Activated CD4-positive, alpha-beta T cell treated with anti-CD3 and anti-CD28 coated beads, Interleukin-2, amount 50 U/mL, for 1 hour (primary cell): ENCODE measurements around the gene PPIF.

Source experiments
- DNase-seq: peaks from one replicate; pipeline ENCODE4 v3.0.0-alpha.2; 2020

The PPIF gene

GRCh38 chr10:79375321-79376077 lies 28.2 kb downstream of the PPIF start:
- no peak for DNase-seq

- no peak for DNase-seq
Observed at GRCh38 chr10:79376078-79376628, 28.9 kb downstream of the PPIF start.

DNA sequence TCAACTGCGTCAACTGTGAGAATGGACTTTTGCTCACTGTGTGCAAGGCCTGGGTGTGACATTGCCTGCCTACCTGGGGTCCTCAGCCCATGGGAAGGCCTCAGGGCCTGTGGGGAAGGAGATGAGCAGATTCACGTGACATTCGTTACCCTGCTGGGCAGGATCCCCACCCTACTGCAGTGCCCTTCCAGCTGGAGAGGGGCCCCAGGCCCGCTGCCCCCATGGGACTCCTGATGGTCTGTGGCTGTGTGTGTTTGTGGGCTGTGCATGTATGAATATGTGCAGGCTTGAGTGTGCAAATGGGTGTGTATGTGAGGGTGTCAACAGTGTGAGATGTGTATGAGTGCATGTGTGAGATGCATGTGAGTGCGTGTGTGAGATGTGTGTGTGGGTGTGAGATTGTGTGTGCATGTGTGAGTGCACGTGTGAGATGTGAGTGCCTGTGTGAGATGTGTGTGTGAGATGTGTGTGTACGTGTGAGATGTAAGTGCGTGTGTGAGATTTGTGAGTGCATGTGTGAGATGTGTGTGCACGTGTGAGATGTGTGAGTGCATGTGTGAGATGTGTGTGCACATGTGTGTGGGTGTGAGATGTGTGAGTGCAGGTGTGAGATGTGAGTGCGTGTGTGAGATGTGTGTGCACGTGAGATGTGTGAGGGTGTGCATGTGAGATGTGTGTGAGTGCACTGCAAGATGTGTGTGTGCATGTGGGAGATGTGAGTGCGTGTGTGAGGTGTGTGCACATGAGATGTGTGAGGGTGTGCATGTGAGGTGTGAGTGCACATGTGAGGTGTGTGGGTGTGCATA lies 29.7 kb downstream of the PPIF start:
- DNase-seq, result no peak

GRCh38 chr10:79377557-79378382 lies 30.5 kb downstream of the PPIF start:
- DNase-seq, result no peak

DNA sequence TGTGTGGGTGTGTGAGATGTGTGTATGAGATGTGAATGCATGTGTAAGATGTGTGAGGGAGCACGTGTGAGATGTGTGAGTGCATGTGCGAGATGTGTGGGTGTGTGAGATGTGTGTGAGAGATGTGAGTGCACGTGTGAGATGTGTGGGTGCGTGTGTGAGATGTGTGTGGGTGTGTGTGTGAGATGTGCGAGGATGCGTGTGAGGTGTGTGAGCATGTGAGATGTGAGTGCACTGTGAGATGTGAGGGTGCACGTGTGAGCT lies 31.0 kb downstream of the PPIF start:
- no peak for DNase-seq

DNA sequence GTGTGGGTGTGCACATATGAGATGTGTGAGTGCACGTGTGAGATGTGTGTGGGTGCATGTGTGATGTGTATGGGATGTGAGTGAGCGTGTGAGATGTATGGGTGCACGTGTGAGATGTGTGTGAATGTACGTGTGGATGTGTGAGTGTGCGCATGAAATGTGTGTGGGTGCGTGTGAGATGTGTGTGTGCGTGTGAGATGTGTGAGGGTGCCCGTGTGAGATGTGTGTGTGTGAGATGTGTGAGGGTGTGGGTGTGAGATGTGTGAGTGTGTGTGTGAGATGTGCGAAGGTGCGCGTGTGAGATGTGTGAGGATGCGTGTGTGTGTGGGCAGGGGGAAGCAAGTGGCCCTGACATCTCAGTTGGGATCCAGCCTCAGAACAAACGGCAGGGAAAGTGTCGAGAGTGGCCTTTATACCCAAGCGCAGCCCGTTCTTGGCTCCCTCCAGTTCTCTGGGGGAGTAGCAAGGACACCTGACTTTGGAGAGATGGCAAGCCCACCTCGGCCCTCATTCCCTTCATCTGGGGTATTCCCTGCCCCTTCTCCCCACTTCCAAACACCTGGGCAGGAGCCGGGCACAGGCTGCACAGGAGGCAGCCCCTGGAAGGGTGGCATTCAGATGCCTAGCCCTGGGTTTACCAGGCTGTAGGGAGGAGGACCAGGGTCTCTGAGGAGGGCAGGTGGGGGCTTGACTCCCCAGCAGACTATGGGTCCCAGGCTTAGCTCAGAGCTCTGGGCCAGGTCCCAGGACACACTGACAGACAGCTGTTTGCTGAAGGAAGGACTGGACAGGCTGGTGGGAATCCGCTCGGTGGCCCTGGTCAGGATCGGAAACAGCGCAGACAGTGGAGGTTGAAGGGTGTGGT lies 31.6 kb downstream of the PPIF start:
- DNase-seq, result no peak

GRCh38 chr10:79379512-79380124 lies 32.3 kb downstream of the PPIF start:
- no peak for DNase-seq

DNA sequence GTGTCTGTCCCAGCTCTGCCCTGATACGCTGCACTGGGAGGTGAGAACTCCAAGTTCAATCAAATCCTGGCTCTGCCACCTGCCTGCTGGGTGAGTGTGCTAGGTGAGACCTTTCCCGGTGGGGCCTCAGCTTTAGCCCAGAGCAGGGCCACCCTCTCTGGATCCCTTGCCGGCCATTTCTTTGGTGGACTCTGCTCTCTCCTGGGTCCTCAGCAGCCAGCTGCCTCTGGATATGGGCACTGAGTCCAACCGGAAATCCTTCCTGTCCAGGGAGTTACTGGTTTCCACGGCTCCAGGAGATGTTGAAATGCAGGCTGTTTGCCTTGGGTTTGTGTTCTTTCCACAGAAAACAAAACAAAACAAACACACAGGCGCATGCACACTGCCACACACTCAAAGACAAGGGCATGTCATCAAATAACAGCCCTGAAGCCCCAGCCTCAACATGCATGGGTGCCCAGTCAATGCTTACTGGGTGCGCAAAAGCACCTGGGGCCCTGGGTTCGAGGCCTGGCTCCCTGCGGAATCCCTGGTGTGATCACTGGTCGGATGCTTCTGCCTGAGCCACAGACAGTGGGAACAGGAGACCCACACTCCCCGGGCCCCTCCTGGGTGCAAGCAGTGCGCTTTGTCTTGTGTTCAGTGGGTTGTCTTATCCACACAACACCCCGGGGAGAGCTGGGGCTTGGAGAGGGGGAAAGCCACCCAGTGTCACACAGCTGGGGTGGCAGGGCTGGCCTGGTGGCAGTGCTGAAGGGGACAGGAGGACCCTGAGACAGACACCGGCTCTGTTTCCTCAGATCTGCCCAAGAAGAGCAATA lies 33.1 kb downstream of the PPIF start:
- no peak for DNase-seq

GRCh38 chr10:79380946-79381721 lies 33.9 kb downstream of the PPIF start:
- DNase-seq, result no peak

- no peak for DNase-seq
Observed at GRCh38 chr10:79381804-79382221, 34.5 kb downstream of the PPIF start.

DNA sequence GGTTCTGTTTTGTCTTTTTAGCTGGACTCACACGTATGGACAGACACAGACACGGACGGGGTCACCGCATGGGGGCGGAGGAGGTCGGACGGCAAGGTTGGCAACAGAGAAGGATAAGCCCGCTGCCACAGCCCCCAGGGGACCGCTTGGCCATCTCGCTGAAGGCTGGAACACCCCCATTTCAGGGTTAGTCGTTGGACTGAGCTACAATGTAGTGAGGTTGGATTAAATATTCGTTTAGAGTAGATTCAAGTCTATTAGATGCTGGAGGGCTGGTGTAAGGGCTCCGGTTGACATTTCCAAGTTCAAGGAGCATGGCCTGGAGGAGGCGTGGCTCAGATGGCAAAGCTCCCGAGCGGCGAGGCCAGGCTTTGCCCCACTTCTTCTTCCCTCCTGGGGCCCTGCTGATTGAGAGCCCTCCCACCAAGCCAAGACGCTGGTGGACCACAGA lies 35.2 kb downstream of the PPIF start:
- no peak for DNase-seq

DNA sequence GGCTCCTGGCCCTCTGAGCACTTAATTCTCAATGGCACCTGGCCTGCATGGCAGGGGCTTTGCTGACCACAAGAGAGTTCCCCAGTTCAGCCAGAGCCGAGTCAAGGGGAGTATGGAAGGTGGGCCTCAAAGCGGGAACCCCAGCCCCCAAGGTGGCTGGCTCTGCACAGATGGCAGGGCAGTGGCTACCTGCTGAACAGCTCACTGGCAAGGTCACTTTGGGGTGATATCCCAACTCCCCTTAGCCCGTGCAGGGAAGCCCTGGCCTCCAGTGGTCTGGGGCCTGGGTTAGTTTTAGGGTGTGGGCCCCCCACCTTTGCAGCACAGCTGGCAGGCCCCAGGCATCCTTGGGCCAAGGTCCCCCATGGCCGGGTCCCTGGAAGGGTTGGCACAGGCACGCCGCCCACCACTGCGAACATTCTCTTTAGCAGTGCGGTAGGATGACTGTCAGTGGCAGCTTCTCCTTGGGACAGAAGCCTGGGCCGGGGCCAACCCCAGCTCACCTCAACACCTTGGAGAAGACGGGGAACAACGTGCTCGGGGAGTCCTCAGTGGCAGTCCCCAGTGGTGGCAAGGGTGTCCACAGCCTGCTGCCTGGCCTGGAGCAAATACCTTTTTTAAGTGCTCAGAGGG lies 36.8 kb downstream of the PPIF start:
- no peak for DNase-seq

DNA sequence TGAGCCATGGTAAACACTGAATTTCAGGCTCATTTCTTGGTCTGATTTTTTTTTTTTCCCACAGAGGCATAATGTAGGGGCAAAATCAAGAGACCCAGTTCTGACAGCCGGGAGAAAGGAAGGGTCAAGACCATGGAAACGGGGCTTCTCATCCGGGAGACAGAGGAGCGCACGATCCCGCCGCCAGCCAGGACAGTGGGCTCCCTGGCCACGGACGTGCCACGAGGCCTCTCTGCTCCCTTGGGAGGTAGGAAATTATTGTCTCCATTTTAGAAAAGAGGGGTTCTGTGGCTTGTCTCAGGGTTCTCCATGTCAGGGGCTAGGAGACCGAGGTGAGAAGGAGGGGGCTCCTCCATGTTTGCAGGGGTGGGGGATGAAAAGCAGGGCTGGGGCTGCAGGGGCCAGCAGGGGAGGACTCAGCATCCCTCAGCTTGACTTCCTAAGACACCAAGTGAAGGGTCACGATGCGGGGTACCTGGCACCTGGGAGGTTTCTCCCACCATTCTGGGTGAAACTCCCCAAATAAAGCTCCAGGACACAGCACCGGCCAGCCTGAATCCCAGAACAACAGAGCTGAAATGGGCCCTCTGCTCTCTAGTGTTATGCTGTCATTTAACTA lies 37.6 kb downstream of the PPIF start:
- DNase-seq, result no peak

DNA sequence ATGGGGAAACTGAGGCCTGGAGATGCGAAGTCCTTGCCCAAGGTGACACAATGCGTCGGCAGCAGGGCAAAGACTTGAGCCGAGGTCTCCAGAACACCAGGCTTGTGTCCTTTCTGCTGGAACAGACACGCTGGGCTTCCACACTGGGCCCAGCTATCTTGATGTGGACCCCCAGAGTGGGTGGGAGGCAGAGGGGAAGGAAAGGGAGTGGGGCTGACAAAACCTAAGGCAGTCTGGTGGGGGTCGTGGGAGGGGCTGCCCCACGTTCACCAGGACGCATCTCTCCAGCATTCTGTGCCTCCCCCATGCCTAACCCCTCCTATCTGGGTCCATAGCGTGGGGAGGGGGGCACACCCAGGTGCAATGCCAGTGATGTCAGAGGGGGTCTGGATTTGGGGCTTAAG lies 38.1 kb downstream of the PPIF start:
- DNase-seq, result no peak

- DNase-seq, result no peak
Observed at GRCh38 chr10:79385804-79386531, 38.7 kb downstream of the PPIF start.

GRCh38 chr10:79386637-79387465 lies 39.6 kb downstream of the PPIF start:
- no peak for DNase-seq

- DNase-seq, result no peak
Observed at GRCh38 chr10:79387466-79387973, 40.3 kb downstream of the PPIF start.
